HepG2 (cell line): ENCODE results near the gene FGFR3. TPM values are rescaled to one million over a fixed set of nuclear protein-coding genes. Genes with fewer than 3 reads are reported as not detected.

Experiments used
- ELF1 ChIP-seq: sonication (generic); formaldehyde crosslinking; IDR thresholded peaks from 2 replicates; pipeline ENCODE4 v1.4.0; 2020; ENCODE audit warnings: missing genetic modification reagents
- ELF4 ChIP-seq: sonication (generic); formaldehyde crosslinking; IDR thresholded peaks from 2 replicates; pipeline ENCODE4 v1.5.0; 2020; ENCODE audit warnings: missing genetic modification reagents, mild to moderate bottlenecking, moderate library complexity, borderline replicate concordance
- FOSL2 ChIP-seq: sonication (generic); formaldehyde crosslinking; IDR thresholded peaks from 2 replicates; pipeline ENCODE4 v1.4.0; 2020; ENCODE audit warnings: missing genetic modification reagents
- FOXM1 ChIP-seq: sonication (generic); formaldehyde crosslinking; IDR thresholded peaks from 2 replicates; pipeline ENCODE4 v1.5.0; 2020; ENCODE audit warnings: missing genetic modification reagents
- GABPB1 ChIP-seq: IDR thresholded peaks from 2 replicates; pipeline ENCODE4 v1.6.1; 2016; ENCODE audit warnings: mild to moderate bottlenecking, missing genetic modification reagents, moderate library complexity, missing compliant biosample characterization
- GATAD1 ChIP-seq: IDR thresholded peaks from 2 replicates; pipeline ENCODE4 v1.6.1; 2016; ENCODE audit warnings: missing genetic modification reagents, missing compliant biosample characterization
- HES4 ChIP-seq: sonication (generic); formaldehyde crosslinking; IDR thresholded peaks from 2 replicates; pipeline ENCODE4 v1.9.0; 2021; ENCODE audit warnings: mild to moderate bottlenecking, missing genetic modification reagents, borderline replicate concordance
- HMG20B ChIP-seq: conservative IDR thresholded peaks from 2 replicates; pipeline ENCODE4 v1.6.1; 2016; ENCODE audit warnings: missing genetic modification reagents, missing compliant biosample characterization
- HNRNPH1 ChIP-seq: fragments of 200-400 bp; formaldehyde crosslinking; optimal IDR thresholded peaks from 2 replicates; pipeline ENCODE3; 2017; ENCODE audit warnings: mild to moderate bottlenecking, low read depth, low read length
- RFXANK ChIP-seq: IDR thresholded peaks from 2 replicates; pipeline ENCODE4 v1.6.1; 2016
- SMARCE1 ChIP-seq: fragments of 450-650 bp; IDR thresholded peaks from 2 replicates; pipeline ENCODE4 v1.6.1; 2017; ENCODE audit warnings: borderline replicate concordance
- SNAPC2 ChIP-seq: sonication (generic); formaldehyde crosslinking; IDR thresholded peaks from 2 replicates; pipeline ENCODE4 v1.8.1; 2022; ENCODE audit warnings: mild to moderate bottlenecking, missing genetic modification reagents
- ZFY ChIP-seq: sonication (generic); formaldehyde crosslinking; IDR thresholded peaks from 2 replicates; pipeline ENCODE4 v1.4.0; 2020; ENCODE audit warnings: missing genetic modification reagents
- ZNF569 ChIP-seq: sonication (generic); formaldehyde crosslinking; IDR thresholded peaks from 2 replicates; pipeline ENCODE4 v1.5.0; 2020; ENCODE audit warnings: mild to moderate bottlenecking, missing genetic modification reagents, moderate library complexity, borderline replicate concordance
- ZNF83 ChIP-seq: sonication (generic); formaldehyde crosslinking; IDR thresholded peaks from 2 replicates; pipeline ENCODE4 v1.4.0; 2020; ENCODE audit warnings: missing genetic modification reagents, mild to moderate bottlenecking, borderline replicate concordance
- polyA plus RNA-seq, 8 experiments: library from polyadenylated mRNA; depleted of rRNA in 3 of 8; stranded (reverse) in 7 of 8; unstranded in 1 of 8; fragments of >200 nt; fragmentation: Illumina TruSeq in 4 of 8; extraction: Trizol in 4 of 8; gene quantifications; 2 replicates each; pipeline versions ENCODE4 v1.2.1 to v1.2.3, GENCODE V29; 2011 to 2016; ENCODE audit warnings: low read depth in 4 of 8, missing spikeins in 1 of 8, mixed read lengths in 1 of 8; ENCODE audit not compliant: insufficient read depth in 1 of 8
- total RNA-seq, 5 experiments: library from RNA; depleted of rRNA; stranded (reverse); fragments of >200 nt; fragmentation: Illumina TruSeq; extraction: Trizol; gene quantifications; 2 replicates each; pipeline ENCODE4 v1.2.3, GENCODE V29; 2016; ENCODE audit warnings: low read depth in 1 of 5
- TF ChIP-seq, protein P1 (sequence below): sonication (generic); formaldehyde crosslinking; conservative IDR thresholded peaks from 2 replicates; pipeline ENCODE4 v1.8.0; 2022; ENCODE audit warnings: low read depth, missing genetic modification reagents
- TF ChIP-seq, protein P2 (sequence below): sonication (generic); formaldehyde crosslinking; IDR thresholded peaks from 2 replicates; pipeline ENCODE4 v1.4.0; 2020; ENCODE audit warnings: mild to moderate bottlenecking, missing genetic modification reagents
- TF ChIP-seq, protein P3 (sequence below): sonication (generic); formaldehyde crosslinking; IDR thresholded peaks from 2 replicates; pipeline ENCODE4 v1.4.0; 2020; ENCODE audit warnings: mild to moderate bottlenecking, missing genetic modification reagents
- TF ChIP-seq, protein P4 (sequence below): sonication (generic); formaldehyde crosslinking; conservative IDR thresholded peaks from 2 replicates; pipeline ENCODE4 v1.4.0; 2020; ENCODE audit warnings: missing genetic modification reagents

FGFR3 gene
- total and polyA plus RNA-seq, 2 of the 13 experiments (the other 11 are each of a cell fraction or from before 2014, with no cell fraction given), result 103 to 109 TPM

DNA sequence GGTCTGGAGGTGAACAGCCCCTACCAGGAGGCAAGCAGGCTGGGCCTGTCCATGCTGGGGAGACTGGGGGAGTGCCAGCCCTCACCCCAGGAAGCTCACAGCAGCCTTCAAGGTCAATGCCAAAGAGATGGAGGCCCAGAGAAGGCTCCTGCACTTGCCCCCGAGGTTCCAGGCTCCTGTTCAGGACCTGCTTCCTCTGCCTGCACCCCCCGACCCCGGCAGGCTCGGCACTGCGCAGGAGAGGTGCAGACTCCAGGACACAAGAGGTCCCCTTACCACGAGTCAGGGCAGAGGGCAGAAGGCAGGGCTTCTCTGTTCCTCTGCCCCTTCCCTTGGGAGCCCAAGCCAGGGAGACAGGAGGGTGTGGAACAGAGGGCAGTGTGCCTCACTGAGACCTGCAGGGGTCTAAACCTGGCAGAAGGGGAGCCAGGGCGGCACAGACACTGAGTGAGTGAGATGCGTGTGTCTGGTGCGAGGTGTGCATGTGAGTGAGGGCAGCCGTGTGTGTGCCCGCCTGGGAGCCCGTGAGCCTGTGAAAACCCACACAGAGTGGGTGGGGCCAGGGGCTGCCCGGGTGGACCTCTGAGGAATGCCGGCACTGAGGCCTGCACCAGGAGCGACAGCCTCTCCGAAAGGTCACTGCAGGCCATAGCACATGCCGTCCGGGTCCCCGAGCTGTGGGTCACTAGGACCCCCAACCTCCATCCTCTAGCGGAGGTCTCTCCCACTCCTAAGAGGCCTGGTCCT, 30.7 kb upstream of the FGFR3 start (continued):
- TF ChIP-seq RFXANK, result no peak
- TF ChIP-seq SNAPC2 (CRISPR knock-in tag), result no peak
- TF ChIP-seq, protein P1, sequence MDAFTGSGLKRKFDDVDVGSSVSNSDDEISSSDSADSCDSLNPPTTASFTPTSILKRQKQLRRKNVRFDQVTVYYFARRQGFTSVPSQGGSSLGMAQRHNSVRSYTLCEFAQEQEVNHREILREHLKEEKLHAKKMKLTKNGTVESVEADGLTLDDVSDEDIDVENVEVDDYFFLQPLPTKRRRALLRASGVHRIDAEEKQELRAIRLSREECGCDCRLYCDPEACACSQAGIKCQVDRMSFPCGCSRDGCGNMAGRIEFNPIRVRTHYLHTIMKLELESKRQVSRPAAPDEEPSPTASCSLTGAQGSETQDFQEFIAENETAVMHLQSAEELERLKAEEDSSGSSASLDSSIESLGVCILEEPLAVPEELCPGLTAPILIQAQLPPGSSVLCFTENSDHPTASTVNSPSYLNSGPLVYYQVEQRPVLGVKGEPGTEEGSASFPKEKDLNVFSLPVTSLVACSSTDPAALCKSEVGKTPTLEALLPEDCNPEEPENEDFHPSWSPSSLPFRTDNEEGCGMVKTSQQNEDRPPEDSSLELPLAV (CRISPR knock-in tag), result no peak
- no peak for TF ChIP-seq HMG20B (CRISPR knock-in tag)
- 0 out of 2 replicates have a peak, but pooled peaks have one; percentile 42 for TF ChIP-seq HES4 (CRISPR knock-in tag)
- no peak for TF ChIP-seq SMARCE1
- TF ChIP-seq ZNF569 (CRISPR knock-in tag), result no peak
- TF ChIP-seq ZFY (CRISPR knock-in tag), result peak; percentile 61; the same call in 1 of the 2 replicates
- TF ChIP-seq, protein P2, sequence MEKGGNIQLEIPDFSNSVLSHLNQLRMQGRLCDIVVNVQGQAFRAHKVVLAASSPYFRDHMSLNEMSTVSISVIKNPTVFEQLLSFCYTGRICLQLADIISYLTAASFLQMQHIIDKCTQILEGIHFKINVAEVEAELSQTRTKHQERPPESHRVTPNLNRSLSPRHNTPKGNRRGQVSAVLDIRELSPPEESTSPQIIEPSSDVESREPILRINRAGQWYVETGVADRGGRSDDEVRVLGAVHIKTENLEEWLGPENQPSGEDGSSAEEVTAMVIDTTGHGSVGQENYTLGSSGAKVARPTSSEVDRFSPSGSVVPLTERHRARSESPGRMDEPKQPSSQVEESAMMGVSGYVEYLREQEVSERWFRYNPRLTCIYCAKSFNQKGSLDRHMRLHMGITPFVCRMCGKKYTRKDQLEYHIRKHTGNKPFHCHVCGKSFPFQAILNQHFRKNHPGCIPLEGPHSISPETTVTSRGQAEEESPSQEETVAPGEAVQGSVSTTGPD (CRISPR knock-in tag), result no peak
- TF ChIP-seq FOSL2, result no peak
- no peak for TF ChIP-seq GATAD1 (CRISPR knock-in tag)
- no peak for TF ChIP-seq ELF4 (CRISPR knock-in tag)
- TF ChIP-seq ZNF83, result no peak
- TF ChIP-seq FOXM1 (CRISPR knock-in tag), result no peak
- TF ChIP-seq, protein P3, sequence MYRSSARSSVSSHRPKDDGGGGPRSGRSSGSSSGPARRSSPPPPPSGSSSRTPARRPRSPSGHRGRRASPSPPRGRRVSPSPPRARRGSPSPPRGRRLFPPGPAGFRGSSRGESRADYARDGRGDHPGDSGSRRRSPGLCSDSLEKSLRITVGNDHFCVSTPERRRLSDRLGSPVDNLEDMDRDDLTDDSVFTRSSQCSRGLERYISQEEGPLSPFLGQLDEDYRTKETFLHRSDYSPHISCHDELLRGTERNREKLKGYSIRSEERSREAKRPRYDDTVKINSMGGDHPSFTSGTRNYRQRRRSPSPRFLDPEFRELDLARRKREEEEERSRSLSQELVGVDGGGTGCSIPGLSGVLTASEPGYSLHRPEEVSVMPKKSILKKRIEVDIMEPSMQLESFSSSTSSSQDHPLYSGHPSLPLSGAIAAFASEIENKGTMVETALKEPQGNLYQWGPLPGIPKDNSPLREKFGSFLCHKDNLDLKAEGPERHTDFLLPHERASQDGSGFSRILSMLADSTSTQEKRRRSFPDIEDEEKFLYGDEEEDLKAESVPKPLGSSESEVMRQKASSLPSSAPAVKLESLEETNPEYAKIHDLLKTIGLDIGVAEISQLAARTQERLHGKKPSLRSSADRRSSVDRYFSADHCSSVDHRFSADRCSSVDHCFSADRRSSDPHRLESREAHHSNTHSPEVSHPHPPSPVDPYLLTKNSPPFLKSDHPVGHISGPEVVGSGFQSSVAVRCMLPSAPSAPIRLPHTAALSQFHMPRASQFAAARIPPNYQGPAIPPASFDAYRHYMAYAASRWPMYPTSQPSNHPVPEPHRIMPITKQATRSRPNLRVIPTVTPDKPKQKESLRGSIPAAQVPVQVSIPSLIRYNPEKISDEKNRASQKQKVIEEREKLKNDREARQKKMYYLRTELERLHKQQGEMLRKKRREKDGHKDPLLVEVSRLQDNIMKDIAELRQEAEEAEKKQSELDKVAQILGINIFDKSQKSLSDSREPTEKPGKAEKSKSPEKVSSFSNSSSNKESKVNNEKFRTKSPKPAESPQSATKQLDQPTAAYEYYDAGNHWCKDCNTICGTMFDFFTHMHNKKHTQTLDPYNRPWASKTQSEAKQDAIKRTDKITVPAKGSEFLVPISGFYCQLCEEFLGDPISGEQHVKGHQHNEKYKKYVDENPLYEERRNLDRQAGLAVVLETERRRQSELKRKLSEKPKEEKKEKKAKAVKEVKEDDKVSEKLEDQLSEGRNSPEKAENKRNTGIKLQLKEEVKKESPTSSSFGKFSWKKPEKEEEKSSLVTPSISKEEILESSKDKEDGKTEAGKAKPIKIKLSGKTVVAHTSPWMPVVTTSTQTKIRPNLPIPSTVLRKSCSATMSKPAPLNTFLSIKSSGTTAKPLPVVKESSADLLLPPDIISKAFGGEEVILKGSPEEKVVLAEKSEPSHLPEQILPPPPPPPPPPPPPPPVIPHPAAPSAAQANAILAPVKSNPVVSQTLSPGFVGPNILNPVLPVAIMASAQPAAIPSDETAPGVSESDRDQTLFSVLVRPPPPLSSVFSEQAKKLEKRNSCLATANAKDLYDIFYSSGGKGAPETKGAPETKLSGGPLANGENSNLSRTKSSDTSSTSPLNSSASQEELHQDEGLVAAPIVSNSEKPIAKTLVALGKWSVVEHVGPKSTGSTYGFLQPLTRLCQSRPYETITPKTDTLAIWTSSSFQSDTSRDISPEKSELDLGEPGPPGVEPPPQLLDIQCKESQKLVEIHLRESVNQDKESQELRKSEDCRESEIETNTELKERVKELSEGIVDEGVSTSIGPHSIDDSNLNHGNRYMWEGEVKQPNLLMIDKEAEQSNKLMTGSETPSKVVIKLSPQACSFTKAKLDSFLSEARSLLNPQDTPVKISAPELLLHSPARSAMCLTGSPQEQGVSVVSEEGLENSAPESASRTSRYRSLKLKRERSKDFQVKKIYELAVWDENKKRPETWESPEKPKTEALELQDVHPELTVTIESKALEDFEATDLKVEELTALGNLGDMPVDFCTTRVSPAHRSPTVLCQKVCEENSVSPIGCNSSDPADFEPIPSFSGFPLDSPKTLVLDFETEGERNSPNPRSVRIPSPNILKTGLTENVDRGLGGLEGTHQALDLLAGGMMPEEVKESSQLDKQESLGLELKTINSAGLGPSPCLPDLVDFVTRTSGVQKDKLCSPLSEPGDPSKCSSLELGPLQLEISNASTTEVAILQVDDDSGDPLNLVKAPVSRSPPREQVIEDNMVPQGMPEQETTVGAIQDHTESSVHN (CRISPR knock-in tag), result no peak
- TF ChIP-seq GABPB1 (CRISPR knock-in tag), result no peak
- TF ChIP-seq, protein P4, sequence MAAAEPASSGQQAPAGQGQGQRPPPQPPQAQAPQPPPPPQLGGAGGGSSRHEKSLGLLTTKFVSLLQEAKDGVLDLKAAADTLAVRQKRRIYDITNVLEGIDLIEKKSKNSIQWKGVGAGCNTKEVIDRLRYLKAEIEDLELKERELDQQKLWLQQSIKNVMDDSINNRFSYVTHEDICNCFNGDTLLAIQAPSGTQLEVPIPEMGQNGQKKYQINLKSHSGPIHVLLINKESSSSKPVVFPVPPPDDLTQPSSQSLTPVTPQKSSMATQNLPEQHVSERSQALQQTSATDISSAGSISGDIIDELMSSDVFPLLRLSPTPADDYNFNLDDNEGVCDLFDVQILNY (CRISPR knock-in tag), result no peak
- no peak for TF ChIP-seq HNRNPH1
- no peak for TF ChIP-seq ELF1 (CRISPR knock-in tag)
